Superior temporal gyrus (tissue), 1 donor: ENCODE data around the gene DDX47.
"Not testable (repeated sequence)": the region's sequence is repeated elsewhere in the genome, so short reads cannot be mapped to it uniquely, and the experiment has no call there.

ENCODE experiments used
- DNase-seq: peaks from one replicate; pipeline ENCODE4 v3.0.0-alpha.2; 2016; ENCODE audit errors: extremely low spot score

DDX47 gene

GRCh38 chr12:12872139-12872933 lies 59.2 kb downstream of the DDX47 start:
- no peak for DNase-seq

DNA sequence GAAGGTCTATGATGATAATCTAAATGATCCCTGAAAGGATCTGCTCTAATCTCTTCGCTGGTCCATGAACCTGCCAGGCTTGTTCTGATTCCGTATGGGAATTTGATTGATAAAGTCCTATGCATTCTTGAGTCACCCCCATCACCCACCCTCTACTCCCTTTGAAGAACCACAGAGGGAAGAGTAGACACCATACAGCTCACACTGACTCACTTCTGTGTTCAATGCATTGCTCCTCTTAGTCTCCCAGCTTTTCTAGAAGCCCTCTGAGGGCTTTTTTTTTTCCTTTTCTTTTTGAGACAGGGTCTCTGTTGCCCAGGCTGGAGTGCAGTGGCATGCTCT lies 59.8 kb downstream of the DDX47 start:
- DNase-seq = no peak

DNA sequence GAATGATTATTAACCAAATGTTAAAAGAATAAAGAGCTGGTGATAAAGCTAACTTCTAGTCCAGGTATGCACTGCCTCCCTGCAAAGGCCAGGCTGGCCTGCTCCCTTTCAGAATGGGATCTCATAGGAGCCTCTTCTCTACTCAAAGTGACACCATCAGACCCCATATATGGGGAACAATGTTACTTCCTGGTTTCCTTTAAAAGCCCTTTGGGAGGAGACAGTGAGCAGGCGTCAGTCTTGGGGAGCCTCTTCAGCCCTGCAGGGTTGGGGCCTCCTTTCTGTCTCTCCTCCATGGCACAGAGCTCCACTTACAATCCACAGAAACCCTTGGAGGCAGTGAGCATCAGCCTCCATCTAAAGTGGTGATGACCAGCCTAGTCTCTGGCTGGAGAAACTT lies 60.9 kb downstream of the DDX47 start:
- no peak for DNase-seq

DNA sequence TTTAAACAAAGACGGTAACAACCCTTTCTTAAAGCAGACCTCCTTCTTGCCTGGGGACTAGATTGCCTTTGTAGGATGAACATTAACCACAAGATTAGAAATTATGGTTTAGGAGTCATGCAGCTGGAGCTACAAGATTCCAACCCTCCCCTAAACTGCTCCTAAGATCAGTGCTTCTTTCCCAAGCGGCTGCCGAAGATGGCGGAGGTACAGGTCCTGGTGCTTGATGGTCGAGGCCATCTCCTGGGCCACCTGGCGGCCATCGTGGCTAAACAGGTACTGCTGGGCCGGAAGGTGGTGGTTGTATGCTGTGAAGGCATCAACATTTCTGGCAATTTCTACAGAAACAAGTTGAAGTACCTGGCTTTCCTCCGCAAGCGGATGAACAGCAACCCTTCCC lies 62.2 kb downstream of the DDX47 start:
- DNase-seq = not testable (repeated sequence)

DNA sequence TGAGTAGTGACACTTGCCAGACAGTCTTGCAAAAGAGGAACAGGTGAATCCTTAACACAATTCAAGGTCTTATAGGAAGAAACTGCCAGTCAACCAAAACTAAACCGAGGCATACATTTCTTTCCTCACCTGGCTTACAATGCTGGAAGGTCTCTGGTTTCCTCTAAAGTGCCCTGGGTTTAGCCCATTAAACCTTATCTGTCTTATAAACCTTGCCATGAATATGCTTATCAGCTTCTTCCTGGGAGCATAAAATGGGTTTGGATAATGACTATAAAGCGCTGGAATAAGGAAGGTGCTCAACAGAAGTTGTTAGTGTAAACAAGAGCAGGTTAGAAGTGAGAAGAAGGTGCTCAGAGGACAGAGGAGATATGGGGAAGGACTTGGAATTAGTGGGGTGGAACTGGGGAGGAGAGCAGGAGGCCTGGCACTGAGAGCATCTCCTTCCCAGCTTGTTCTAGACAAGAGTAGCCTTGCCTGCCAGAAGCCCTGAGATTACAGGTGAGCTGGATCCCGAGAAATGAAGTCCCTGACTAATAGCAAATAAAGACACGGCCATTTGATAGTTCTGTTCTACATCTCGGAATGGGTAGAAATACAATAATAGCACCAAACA lies 64.1 kb downstream of the DDX47 start:
- DNase-seq = no peak

DNA sequence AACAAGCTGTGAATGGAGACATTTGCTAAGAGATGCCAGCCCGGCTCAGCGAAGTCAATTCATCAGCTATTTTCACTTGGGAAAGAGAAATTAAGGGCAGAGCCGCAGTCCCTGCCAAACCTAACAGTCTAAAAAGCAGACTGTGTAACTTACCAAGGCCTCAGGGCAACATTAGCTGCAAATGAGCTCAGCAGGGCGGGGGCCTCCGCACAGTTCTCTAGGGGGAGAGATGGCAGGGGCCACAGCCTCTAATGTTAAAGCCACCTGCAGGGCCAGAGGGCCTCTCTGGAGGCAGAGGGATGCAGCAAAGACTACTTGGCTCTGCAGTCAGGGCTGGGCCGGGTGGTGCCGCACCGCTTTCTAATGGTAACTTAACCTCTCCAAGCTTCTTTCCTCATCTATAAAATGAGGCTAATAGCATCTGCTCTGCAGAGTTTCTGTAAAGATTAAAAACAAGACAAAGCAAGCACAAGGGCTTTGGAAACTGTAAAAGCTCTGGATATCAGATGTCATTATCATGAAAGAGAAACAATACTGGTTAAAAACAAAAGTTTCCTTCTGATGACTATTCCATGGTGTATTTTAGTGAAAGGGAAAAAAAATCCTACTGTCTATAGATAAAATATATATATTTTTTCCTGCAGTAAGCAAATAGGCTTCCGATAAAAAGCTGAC lies 64.8 kb downstream of the DDX47 start:
- no peak for DNase-seq
